Subcutaneous abdominal adipose tissue (tissue), 5 donors: ENCODE data around the gene NEB.
"Not testable (repeated sequence)": the region's sequence is repeated elsewhere in the genome, so short reads cannot be mapped to it uniquely, and the experiment has no call there.

ENCODE experiments used
- H3K27ac ChIP-seq: one replicate; pipeline ENCODE4 v1.7.0; 2013; ENCODE audit warnings: low read depth, mild to moderate bottlenecking, inconsistent platforms, low read length, moderate library complexity
- H3K27me3 ChIP-seq, 5 donors: one replicate each; pipeline ENCODE4 v1.7.0; 2013; ENCODE audit warnings: low read length in 5 of 5, inconsistent platforms in 1 of 5; ENCODE audit not compliant: control insufficient read depth in 5 of 5, insufficient read depth in 4 of 5
- H3K36me3 ChIP-seq, 5 donors: one replicate each; pipeline ENCODE4 v1.7.0; 2013; ENCODE audit warnings: low read length in 5 of 5; ENCODE audit not compliant: control insufficient read depth in 5 of 5, insufficient read depth in 5 of 5
- H3K4me1 ChIP-seq, 5 donors: one replicate each; pipeline ENCODE4 v1.7.0; 2013; ENCODE audit warnings: low read length in 5 of 5, mild to moderate bottlenecking in 3 of 5, moderate library complexity in 1 of 5; ENCODE audit not compliant: control insufficient read depth in 5 of 5, insufficient read depth in 5 of 5
- H3K4me3 ChIP-seq, 5 donors: one replicate each; pipeline ENCODE4 v1.7.0; 2013; ENCODE audit warnings: low read length in 5 of 5, low read depth in 1 of 5
- H3K9ac ChIP-seq, 5 donors: one replicate each; pipeline ENCODE4 v1.7.0; 2013; ENCODE audit warnings: low read length in 5 of 5, mild to moderate bottlenecking in 4 of 5, moderate library complexity in 3 of 5
- H3K9me3 ChIP-seq, 5 donors: one replicate each; pipeline ENCODE4 v1.7.0; 2013; ENCODE audit warnings: low read length in 5 of 5; ENCODE audit not compliant: control insufficient read depth in 5 of 5
- donor health status: healthy.
- donor health status: healthy.
- donor health status: healthy.
- donor health status: healthy.
- donor health status: healthy.

Gene NEB

DNA sequence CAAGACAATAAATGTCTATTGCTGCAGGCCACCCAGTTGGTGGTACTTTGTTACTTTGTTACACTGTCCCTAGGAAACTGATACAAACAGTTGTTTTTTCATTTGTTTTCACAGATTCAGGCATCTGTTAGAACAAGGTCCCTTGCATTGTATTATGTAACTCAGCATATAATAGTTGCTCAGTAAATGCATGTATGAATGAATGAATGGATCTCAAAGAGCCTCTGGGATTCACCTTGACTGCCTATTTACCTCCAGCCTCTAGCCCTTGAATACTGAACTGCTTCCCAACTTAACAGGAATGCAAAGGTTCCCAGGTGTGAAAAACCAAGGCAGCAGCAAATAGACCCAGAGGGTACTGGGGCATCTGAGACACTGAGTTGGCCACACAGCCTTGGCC, 27.4 kb upstream of the NEB start:
- no peak overlapping the region for H3K27ac ChIP-seq
- H3K4me3 ChIP-seq, result no peak overlapping the region
- no peaks in the 10 kb centered on the region for H3K9me3 ChIP-seq
- peaks cover 0 to 15% (median 5%) of the 10 kb centered on the region in 5 donors for H3K4me1 ChIP-seq
- H3K9ac ChIP-seq, result no peak overlapping the region
- H3K27me3 ChIP-seq, result no peaks in the 10 kb centered on the region
- H3K36me3 ChIP-seq, result peaks cover 0 to 7% (median 0%) of the 10 kb centered on the region in 5 donors

DNA sequence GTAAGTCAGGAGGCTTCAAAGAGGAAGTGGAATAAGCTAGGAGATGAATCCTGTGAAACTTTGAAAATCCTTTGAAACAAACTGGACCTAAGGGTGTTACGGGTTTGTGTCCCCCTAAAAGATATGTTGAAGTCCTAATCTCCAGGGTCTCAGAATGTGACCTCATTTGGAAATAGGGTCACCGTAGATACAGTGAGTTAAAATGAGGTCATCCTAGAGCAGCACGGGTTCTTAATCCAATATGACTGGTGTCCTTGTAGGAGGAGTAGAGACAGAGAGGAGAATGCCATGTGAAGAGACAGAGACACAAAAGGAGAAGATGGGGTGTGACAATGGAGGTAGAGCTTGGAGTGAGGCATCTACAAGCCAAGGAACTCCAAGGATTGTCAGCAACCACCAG, 26.9 kb upstream of the NEB start:
- peaks cover 0 to 10% (median 4%) of the 10 kb centered on the region in 5 donors for H3K4me1 ChIP-seq
- H3K27me3 ChIP-seq, result no peaks in the 10 kb centered on the region
- peaks cover 0 to 6% (median 0%) of the 10 kb centered on the region in 5 donors for H3K36me3 ChIP-seq
- no peak overlapping the region for H3K4me3 ChIP-seq
- no peak overlapping the region for H3K9ac ChIP-seq
- no peaks in the 10 kb centered on the region for H3K9me3 ChIP-seq
- H3K27ac ChIP-seq, result no peak overlapping the region

GRCh38 chr2:151760139-151760650, 25.9 kb upstream of the NEB start:
- H3K36me3 ChIP-seq, result peaks cover 0 to 6% (median 0%) of the 10 kb centered on the region in 5 donors
- H3K27me3 ChIP-seq, result no peaks in the 10 kb centered on the region
- H3K9me3 ChIP-seq, result no peaks in the 10 kb centered on the region
- no peak overlapping the region for H3K27ac ChIP-seq
- no peak overlapping the region for H3K9ac ChIP-seq
- H3K4me3 ChIP-seq, result no peak overlapping the region
- peaks cover 0 to 4% (median 0%) of the 10 kb centered on the region in 5 donors for H3K4me1 ChIP-seq

DNA sequence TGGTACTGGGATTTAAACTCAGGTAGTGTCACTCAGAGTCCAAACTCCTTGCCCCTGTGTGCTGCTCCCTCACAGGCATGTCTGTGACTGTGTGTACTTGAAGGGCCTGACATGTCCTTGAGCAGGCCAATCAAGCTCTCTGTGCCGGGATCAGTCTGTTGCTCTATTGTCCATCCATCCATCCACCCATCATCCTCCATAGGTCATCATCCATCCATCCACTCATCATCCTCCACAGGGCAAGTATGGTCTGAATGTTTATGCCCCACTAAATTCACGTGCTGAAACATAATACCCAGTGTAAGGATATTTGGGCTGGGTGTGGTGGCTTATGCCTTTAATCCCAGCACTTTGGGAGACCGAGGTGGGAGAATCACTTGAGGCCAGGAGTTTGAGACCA, 24.5 kb upstream of the NEB start:
- H3K9ac ChIP-seq, result no peak overlapping the region
- H3K4me1 ChIP-seq, result peaks cover 0 to 4% (median 0%) of the 10 kb centered on the region in 5 donors
- H3K27ac ChIP-seq, result no peak overlapping the region
- H3K4me3 ChIP-seq, result no peak overlapping the region
- H3K27me3 ChIP-seq, result no peaks in the 10 kb centered on the region
- H3K9me3 ChIP-seq, result no peaks in the 10 kb centered on the region
- peaks cover 0 to 4% (median 0%) of the 10 kb centered on the region in 5 donors for H3K36me3 ChIP-seq

- no peak overlapping the region for H3K9ac ChIP-seq
- no peaks in the 10 kb centered on the region for H3K27me3 ChIP-seq
- no peak overlapping the region for H3K27ac ChIP-seq
- H3K36me3 ChIP-seq, result peaks cover 0 to 4% (median 0%) of the 10 kb centered on the region in 5 donors
- no peaks in the 10 kb centered on the region for H3K9me3 ChIP-seq
- peaks cover 0 to 4% (median 0%) of the 10 kb centered on the region in 5 donors for H3K4me1 ChIP-seq
- H3K4me3 ChIP-seq, result no peak overlapping the region
Observed at GRCh38 chr2:151757861-151758260, 23.6 kb upstream of the NEB start.

- H3K4me1 ChIP-seq, result peaks cover 0 to 4% (median 0%) of the 10 kb centered on the region in 5 donors
- H3K9ac ChIP-seq, result no peak overlapping the region
- H3K27me3 ChIP-seq, result no peaks in the 10 kb centered on the region
- H3K27ac ChIP-seq, result no peak overlapping the region
- H3K36me3 ChIP-seq, result peaks cover 0 to 2% (median 0%) of the 10 kb centered on the region in 5 donors
- H3K9me3 ChIP-seq, result no peaks in the 10 kb centered on the region
- H3K4me3 ChIP-seq, result no peak overlapping the region
Observed at GRCh38 chr2:151756820-151757219, 22.5 kb upstream of the NEB start.

DNA sequence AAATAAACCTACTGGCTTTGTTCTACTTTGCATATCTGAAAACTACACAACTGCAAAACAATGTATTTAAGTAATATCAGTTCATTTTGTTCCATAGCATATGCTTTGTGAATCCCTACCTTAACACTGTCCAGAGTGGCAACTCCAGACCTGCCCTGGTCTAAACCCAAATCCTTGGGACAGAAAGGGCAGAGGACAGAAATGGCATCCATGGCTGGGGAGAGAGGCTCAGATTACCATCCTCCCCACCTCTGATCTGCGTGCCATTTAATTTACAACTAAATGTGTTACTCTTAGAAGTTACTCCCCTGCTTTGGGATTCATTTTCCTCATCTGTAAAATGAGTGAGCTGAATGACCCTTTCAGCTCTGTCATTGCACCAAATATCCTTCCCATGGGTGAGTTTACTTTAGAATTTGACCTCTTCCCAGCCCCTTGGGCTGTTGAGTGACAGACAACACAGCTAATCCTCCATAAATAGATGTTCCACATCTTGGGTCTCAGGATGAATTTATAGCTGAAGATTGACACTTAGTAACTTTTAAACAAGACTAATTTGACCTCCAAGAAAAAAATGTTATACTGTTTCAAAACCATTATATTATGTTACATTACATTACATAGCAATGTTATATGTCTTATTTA, 20.1 kb upstream of the NEB start:
- Histone ChIP-seq H3K4me3 (no peak overlapping the region), H3K36me3 (no peaks in the 10 kb centered on the region), H3K9ac (no peak overlapping the region), H3K4me1 (peaks cover 0 to 4% (median 0%) of the 10 kb centered on the region in 5 donors), H3K27me3 (no peaks in the 10 kb centered on the region), H3K9me3 (no peaks in the 10 kb centered on the region), H3K27ac (no peak overlapping the region)

GRCh38 chr2:151753540-151753939, 19.3 kb upstream of the NEB start:
- H3K4me3 ChIP-seq, result no peak overlapping the region
- no peaks in the 10 kb centered on the region for H3K36me3 ChIP-seq
- peaks cover 0 to 4% (median 0%) of the 10 kb centered on the region in 5 donors for H3K4me1 ChIP-seq
- H3K9ac ChIP-seq, result no peak overlapping the region
- H3K9me3 ChIP-seq, result no peaks in the 10 kb centered on the region
- no peaks in the 10 kb centered on the region for H3K27me3 ChIP-seq
- no peak overlapping the region for H3K27ac ChIP-seq

- not testable (repeated sequence) for H3K4me1 ChIP-seq, H3K36me3 ChIP-seq, H3K27me3 ChIP-seq, H3K9ac ChIP-seq, H3K4me3 ChIP-seq, H3K9me3 ChIP-seq, H3K27ac ChIP-seq
Observed at GRCh38 chr2:151745261-151745660, 11.0 kb upstream of the NEB start.

DNA sequence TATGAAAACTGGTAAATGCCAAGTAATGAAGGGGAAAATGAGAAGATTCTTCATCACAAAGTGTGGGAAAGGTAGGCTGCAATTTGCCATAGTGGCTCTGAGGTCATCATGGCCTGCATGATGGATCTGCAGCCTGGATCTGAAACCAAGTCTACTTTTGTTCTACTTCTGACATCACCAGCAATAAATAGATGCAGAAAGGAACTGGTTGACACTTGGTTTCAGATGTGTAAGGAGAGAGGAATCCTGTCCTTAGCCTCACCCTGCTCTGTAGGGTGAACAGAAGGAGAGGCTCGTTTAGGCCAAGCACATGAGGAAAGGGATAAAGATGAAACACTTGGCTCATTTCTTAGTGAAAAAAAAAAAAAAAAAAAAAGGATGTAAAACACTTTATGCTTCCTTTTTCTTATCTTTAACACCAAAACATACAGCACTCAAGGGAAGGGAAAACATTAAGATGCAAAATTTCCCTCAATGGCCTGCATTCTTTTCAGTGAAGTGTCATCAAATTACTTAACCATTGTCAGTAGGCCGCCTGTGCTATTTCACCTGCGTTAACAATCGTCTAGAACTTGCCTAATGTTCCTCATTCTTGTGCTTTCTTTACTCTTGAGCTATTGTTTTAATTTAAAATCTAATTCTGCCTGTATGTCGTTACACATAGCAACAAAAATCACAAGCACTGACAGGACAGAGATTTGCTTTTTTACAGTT, 3.9 kb downstream of the NEB start:
- H3K9me3 ChIP-seq, result no peaks in the 10 kb centered on the region
- H3K36me3 ChIP-seq, result no peaks in the 10 kb centered on the region
- no peak overlapping the region for H3K27ac ChIP-seq
- H3K4me1 ChIP-seq, result no peaks in the 10 kb centered on the region
- no peak overlapping the region for H3K4me3 ChIP-seq
- no peak overlapping the region for H3K9ac ChIP-seq
- H3K27me3 ChIP-seq, result no peaks in the 10 kb centered on the region
